ENCODE results near the gene LRP2.
"Not testable (repeated sequence)": the region's sequence is repeated elsewhere in the genome, so short reads cannot be mapped to it uniquely, and the experiment has no call there.

Gene LRP2

GRCh38 chr2:169362118-169362893 is at the start of gene LRP2:
TSS of gene LRP2 (minus strand) at chr2:169362534. CDS start at chr2:169362399, 135 bp downstream.
- peak; percentile 27 for DNase-seq

GRCh38 chr2:169406891-169407290 is 44.6 kb upstream of the LRP2 start:
- no peak for DNase-seq

- not testable (repeated sequence) for DNase-seq
Observed at GRCh38 chr2:169399491-169399890, 37.2 kb upstream of the LRP2 start.

GRCh38 chr2:169397697-169398096 is 35.4 kb upstream of the LRP2 start:
- DNase-seq: no peak

GRCh38 chr2:169395821-169396374 is 33.6 kb upstream of the LRP2 start:
- DNase-seq: no peak

- no peak for DNase-seq
Observed at GRCh38 chr2:169393068-169393590, 30.8 kb upstream of the LRP2 start.

GRCh38 chr2:169391236-169391635 is 28.9 kb upstream of the LRP2 start:
- DNase-seq: no peak

- DNase-seq: no peak
Observed at GRCh38 chr2:169388161-169388560, 25.8 kb upstream of the LRP2 start.

GRCh38 chr2:169386722-169387121 is 24.4 kb upstream of the LRP2 start:
- DNase-seq: no peak

- DNase-seq: no peak
Observed at GRCh38 chr2:169384816-169385215, 22.5 kb upstream of the LRP2 start.

GRCh38 chr2:169372561-169372960 is 10.2 kb upstream of the LRP2 start:
- DNase-seq: no peak

GRCh38 chr2:169366066-169366465 is 3.7 kb upstream of the LRP2 start:
- DNase-seq: no peak

GRCh38 chr2:169365029-169365480 is 2.7 kb upstream of the LRP2 start:
- peak; percentile 22 for DNase-seq

- peak; percentile 45 for DNase-seq
Observed at GRCh38 chr2:169363560-169364150, 1.3 kb upstream of the LRP2 start.

GRCh38 chr2:169362894-169363559 is 693 bp upstream of the LRP2 start:
- no peak for DNase-seq

- no peak for DNase-seq
Observed at GRCh38 chr2:169361706-169362117, 622 bp downstream of the LRP2 start.

GRCh38 chr2:169360984-169361705 is 1.2 kb downstream of the LRP2 start:
- no peak for DNase-seq

GRCh38 chr2:169358016-169358415 is 4.3 kb downstream of the LRP2 start:
- no peak for DNase-seq

- DNase-seq: no peak
Observed at GRCh38 chr2:169354244-169354643, 8.1 kb downstream of the LRP2 start.

GRCh38 chr2:169351725-169352124 is 10.6 kb downstream of the LRP2 start:
- DNase-seq: no peak

GRCh38 chr2:169349535-169349934 is 12.8 kb downstream of the LRP2 start:
- no peak for DNase-seq

- no peak for DNase-seq
Observed at GRCh38 chr2:169348321-169349024, 13.9 kb downstream of the LRP2 start.

Measured in CD4-positive, alpha-beta T cell treated with Interleukin-10 for 1 hour (primary cell).